Activated naive CD8-positive, alpha-beta T cell treated with anti-CD3 and anti-CD28 coated beads, Interleukin-2, amount 50 U/mL, for 24 hours (primary cell): ENCODE results near the gene KIAA0319L.

ENCODE experiments used
- ATAC-seq: fragments of 150-1000 bp; cut with Tn5 transposase; one replicate; pipeline ENCODE4 v1.10.0; 2021
- DNase-seq: peaks from one replicate; pipeline ENCODE4 v3.0.0; 2021
- H3K27ac Mint-ChIP-seq: one replicate; pipeline ENCODE4 v1.8.0; 2021; ENCODE audit warnings: mild to moderate bottlenecking, mixed read lengths
- H3K27me3 Mint-ChIP-seq: one replicate; pipeline ENCODE4 v1.8.0; 2021; ENCODE audit warnings: mixed read lengths
- H3K36me3 Mint-ChIP-seq: one replicate; pipeline ENCODE4 v1.8.0; 2021; ENCODE audit warnings: low read depth, mixed read lengths
- H3K4me1 Mint-ChIP-seq: one replicate; pipeline ENCODE4 v1.8.0; 2021; ENCODE audit warnings: mixed read lengths
- H3K4me3 Mint-ChIP-seq: one replicate; pipeline ENCODE4 v1.8.0; 2021; ENCODE audit warnings: mild to moderate bottlenecking, moderate library complexity, mixed read lengths
- H3K9me3 Mint-ChIP-seq: one replicate; pipeline ENCODE4 v1.8.0; 2021; ENCODE audit warnings: mixed read lengths

The KIAA0319L gene

GRCh38 chr1:35561297-35561971 lies 4.2 kb upstream of the KIAA0319L start:
- no peak for DNase-seq
- no peaks in the 10 kb centered on the region for H3K27me3 Mint-ChIP-seq
- H3K4me3 Mint-ChIP-seq: no peak overlapping the region
- no peak overlapping the region for H3K27ac Mint-ChIP-seq
- ATAC-seq: no peak
- H3K36me3 Mint-ChIP-seq: peaks cover 5% of the 10 kb centered on the region
- peaks cover 29% of the 10 kb centered on the region for H3K4me1 Mint-ChIP-seq
- H3K9me3 Mint-ChIP-seq: no peaks in the 10 kb centered on the region

- H3K27ac Mint-ChIP-seq: no peak overlapping the region
- H3K36me3 Mint-ChIP-seq: peaks cover 5% of the 10 kb centered on the region
- peaks cover 38% of the 10 kb centered on the region for H3K4me1 Mint-ChIP-seq
- no peak overlapping the region for H3K4me3 Mint-ChIP-seq
- ATAC-seq (no peak), DNase-seq (no peak)
- H3K27me3 Mint-ChIP-seq: no peaks in the 10 kb centered on the region
- no peaks in the 10 kb centered on the region for H3K9me3 Mint-ChIP-seq
Observed at GRCh38 chr1:35560256-35561225, 3.3 kb upstream of the KIAA0319L start.

- no peaks in the 10 kb centered on the region for H3K27me3 Mint-ChIP-seq
- peaks cover 5% of the 10 kb centered on the region for H3K36me3 Mint-ChIP-seq
- H3K4me3 Mint-ChIP-seq: peak overlapping the region; percentile 24
- H3K9me3 Mint-ChIP-seq: no peaks in the 10 kb centered on the region
- peaks cover 48% of the 10 kb centered on the region for H3K4me1 Mint-ChIP-seq
- DNase-seq (no peak), ATAC-seq (no peak)
- H3K27ac Mint-ChIP-seq: peak overlapping the region; percentile 25
Observed at GRCh38 chr1:35559317-35559944, 2.2 kb upstream of the KIAA0319L start.

- Mint-ChIP-seq H3K4me3 (peak overlapping the region; percentile 94), H3K9me3 (no peaks in the 10 kb centered on the region), H3K36me3 (peaks cover 6% of the 10 kb centered on the region), H3K27me3 (no peaks in the 10 kb centered on the region), H3K4me1 (peaks cover 50% of the 10 kb centered on the region), H3K27ac (peak overlapping the region; percentile 95)
- no peak for DNase-seq
- ATAC-seq: no peak
Observed at GRCh38 chr1:35558374-35559316, 1.4 kb upstream of the KIAA0319L start.

DNA sequence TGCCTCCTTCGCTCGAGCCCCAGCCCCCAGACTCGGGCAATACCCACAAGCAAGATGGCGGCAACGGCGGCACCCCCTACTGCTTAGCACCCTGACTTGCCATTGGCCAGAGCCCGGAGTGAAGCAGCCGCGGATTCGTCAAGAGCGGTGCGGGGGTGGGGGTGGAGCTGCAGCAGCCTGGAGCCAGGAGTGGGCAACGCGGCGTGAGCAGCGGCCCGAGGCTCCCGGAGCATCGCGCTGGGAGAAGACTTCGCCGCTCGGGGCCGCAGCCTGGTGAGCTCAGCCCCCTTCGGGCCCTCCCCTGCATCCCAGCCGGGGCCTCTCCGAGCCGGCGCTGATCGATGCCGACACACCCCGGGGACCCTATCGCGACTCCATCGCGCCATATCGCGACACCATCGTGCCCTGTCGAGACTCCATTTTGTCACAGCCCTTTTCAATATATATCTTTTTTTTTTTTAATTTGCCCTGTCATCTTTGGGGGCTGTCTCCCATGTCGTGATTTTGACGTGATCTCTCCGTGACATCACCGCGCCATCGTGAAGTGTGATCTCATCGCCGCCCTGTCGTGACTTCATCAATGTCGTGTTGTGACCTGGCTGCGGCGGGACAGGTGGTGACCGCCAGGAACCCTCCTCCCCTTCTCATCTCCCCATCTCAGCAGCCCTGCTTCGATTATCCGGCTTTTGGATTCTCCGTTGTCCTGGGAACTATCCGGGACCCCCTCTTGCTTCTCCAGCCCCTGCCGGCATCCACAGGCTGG lies 589 bp upstream of the KIAA0319L start, which contains the start of gene NCDN:
Gene NCDN, plus strand, starts transcription at position 189 of the 763 bp plus-strand sequence. Its CDS starts 392 bp downstream, at position 581.
- peaks cover 53% of the 10 kb centered on the region for H3K4me1 Mint-ChIP-seq
- H3K36me3 Mint-ChIP-seq: peaks cover 12% of the 10 kb centered on the region
- peak within 1 kb of the TSS; percentile 94 for H3K4me3 Mint-ChIP-seq
- peak; percentile 91 for ATAC-seq
- peak within 1 kb of the TSS; percentile 95 for H3K27ac Mint-ChIP-seq
- peak; percentile 95 for DNase-seq
- no peaks in the 10 kb centered on the region for H3K27me3 Mint-ChIP-seq
- H3K9me3 Mint-ChIP-seq: no peaks in the 10 kb centered on the region

- Mint-ChIP-seq H3K4me3 (peak overlapping the region; percentile 94), H3K27me3 (no peaks in the 10 kb centered on the region), H3K9me3 (no peaks in the 10 kb centered on the region), H3K4me1 (peaks cover 49% of the 10 kb centered on the region), H3K27ac (peak overlapping the region; percentile 73), H3K36me3 (peaks cover 20% of the 10 kb centered on the region)
- DNase-seq (no peak), ATAC-seq (no peak)
Observed at GRCh38 chr1:35556484-35557117, 602 bp downstream of the KIAA0319L start.

DNA sequence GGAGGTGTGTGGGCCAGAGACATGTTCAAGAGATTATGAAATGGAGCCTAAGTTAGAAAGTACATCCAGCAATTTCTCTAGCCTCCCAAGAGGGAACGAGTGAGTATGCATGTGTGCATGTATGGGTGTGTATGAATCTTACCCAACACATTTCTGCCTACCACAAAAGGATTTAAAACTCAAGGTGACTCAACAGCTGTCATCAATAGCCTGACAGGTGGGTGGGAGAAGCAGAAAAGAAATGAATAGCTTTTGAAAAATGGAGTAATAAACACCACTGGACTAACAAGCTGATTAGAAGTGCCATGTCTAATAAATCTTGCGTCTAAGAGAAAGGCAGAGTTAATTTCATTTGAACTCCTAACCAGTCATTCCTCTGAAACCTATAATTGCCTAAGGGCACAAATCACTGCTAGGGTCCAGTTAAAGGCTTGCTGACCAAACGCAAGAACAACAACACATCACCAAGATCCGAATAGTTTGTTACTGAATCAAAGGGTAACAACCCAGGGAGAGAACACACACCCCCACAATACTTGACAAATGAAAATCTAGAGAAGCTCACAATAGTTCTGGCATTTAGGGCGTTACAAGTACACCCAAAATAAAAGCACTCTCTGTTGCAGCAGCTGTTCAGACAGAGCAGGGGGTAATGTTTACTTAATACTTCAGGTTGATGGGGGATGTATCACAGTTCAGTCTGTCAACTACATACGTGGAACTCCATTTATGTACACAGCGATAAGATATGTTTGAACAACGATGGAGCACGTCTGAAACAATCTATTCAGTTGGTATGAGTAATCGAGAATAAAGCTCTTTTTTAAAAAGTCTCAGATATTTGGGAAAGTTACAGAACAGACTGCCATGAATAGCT lies 1.4 kb downstream of the KIAA0319L start:
- peak overlapping the region; percentile 94 for H3K4me3 Mint-ChIP-seq
- no peaks in the 10 kb centered on the region for H3K27me3 Mint-ChIP-seq
- no peaks in the 10 kb centered on the region for H3K9me3 Mint-ChIP-seq
- peaks cover 43% of the 10 kb centered on the region for H3K4me1 Mint-ChIP-seq
- peaks cover 19% of the 10 kb centered on the region for H3K36me3 Mint-ChIP-seq
- ATAC-seq: peak; percentile 16
- DNase-seq: no peak
- peak overlapping the region; percentile 73 for H3K27ac Mint-ChIP-seq

DNA sequence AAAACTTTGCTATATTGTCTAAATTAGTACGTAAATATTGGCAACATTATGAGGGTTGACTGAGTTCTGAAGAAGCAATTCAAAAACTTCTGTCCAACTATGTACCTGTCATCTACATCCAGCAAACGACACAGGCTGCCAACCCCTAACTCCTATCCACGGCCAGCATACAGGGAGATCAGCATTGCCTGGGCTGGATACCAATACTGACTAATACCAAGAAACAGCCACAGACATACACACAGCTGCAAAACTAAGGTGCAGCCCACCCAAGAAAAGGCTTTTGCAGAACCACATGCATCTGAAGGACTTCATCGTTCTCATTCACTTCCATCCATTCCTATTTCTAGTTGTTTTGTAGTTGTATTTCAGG lies 2.0 kb downstream of the KIAA0319L start:
- DNase-seq (no peak), ATAC-seq (no peak)
- H3K9me3 Mint-ChIP-seq: no peaks in the 10 kb centered on the region
- H3K4me3 Mint-ChIP-seq: peak overlapping the region; percentile 94
- H3K27me3 Mint-ChIP-seq: no peaks in the 10 kb centered on the region
- H3K27ac Mint-ChIP-seq: no peak overlapping the region
- peaks cover 18% of the 10 kb centered on the region for H3K36me3 Mint-ChIP-seq
- peaks cover 43% of the 10 kb centered on the region for H3K4me1 Mint-ChIP-seq

- ATAC-seq (no peak), DNase-seq (no peak)
- no peaks in the 10 kb centered on the region for H3K9me3 Mint-ChIP-seq
- H3K27ac Mint-ChIP-seq: no peak overlapping the region
- no peak overlapping the region for H3K4me3 Mint-ChIP-seq
- peaks cover 47% of the 10 kb centered on the region for H3K4me1 Mint-ChIP-seq
- no peaks in the 10 kb centered on the region for H3K27me3 Mint-ChIP-seq
- H3K36me3 Mint-ChIP-seq: peaks cover 22% of the 10 kb centered on the region
Observed at GRCh38 chr1:35554266-35555211, 2.7 kb downstream of the KIAA0319L start.

GRCh38 chr1:35553851-35554250 lies 3.4 kb downstream of the KIAA0319L start:
- no peak overlapping the region for H3K4me3 Mint-ChIP-seq
- no peak overlapping the region for H3K27ac Mint-ChIP-seq
- ATAC-seq (no peak), DNase-seq (no peak)
- H3K9me3 Mint-ChIP-seq: no peaks in the 10 kb centered on the region
- peaks cover 41% of the 10 kb centered on the region for H3K4me1 Mint-ChIP-seq
- no peaks in the 10 kb centered on the region for H3K27me3 Mint-ChIP-seq
- H3K36me3 Mint-ChIP-seq: peaks cover 21% of the 10 kb centered on the region

GRCh38 chr1:35546614-35547013 lies 10.6 kb downstream of the KIAA0319L start:
- ATAC-seq (no peak), DNase-seq (no peak)
- Mint-ChIP-seq H3K27me3 (no peaks in the 10 kb centered on the region), H3K36me3 (peaks cover 17% of the 10 kb centered on the region), H3K27ac (no peak overlapping the region), H3K4me3 (no peak overlapping the region), H3K9me3 (no peaks in the 10 kb centered on the region), H3K4me1 (peaks cover 40% of the 10 kb centered on the region)
